Psoas muscle (tissue), 8 donors: ENCODE measurements around the gene PRKCH. TPM values are rescaled to one million over a fixed set of nuclear protein-coding genes. Genes with fewer than 3 reads are reported as not detected.

Source experiments
- ATAC-seq, 4 donors: fragments of 200-7000 bp; cut with Tn5 transposase; one replicate each; pipeline ENCODE4 v1.9.1; 2020; ENCODE audit warnings: moderate library complexity in 3 of 4, mild to moderate bottlenecking in 2 of 4
- DNase-seq, 2 donors: peaks; one replicate each; pipeline ENCODE4 v3.0.0-alpha.2; 2020
- H3K27ac ChIP-seq: fragments of 200-600 bp; one replicate; pipeline ENCODE4 v1.8.0; 2022
- H3K27me3 ChIP-seq, 3 donors: fragments of 200-600 bp in 1 of 3; one replicate each; pipeline versions ENCODE4 v1.6.1 to v1.8.0; 2013 to 2022; ENCODE audit warnings: low read length in 2 of 3, mild to moderate bottlenecking in 2 of 3, moderate library complexity in 1 of 3; ENCODE audit not compliant: insufficient read depth in 3 of 3
- H3K36me3 ChIP-seq, 2 donors: fragments of 200-600 bp in 1 of 2; one replicate each; pipeline versions ENCODE4 v1.6.1 to v1.8.0; 2013 to 2022; ENCODE audit warnings: low read depth in 1 of 2, mild to moderate bottlenecking in 1 of 2, moderate library complexity in 1 of 2; ENCODE audit not compliant: insufficient read depth in 1 of 2
- H3K4me1 ChIP-seq: fragments of 200-600 bp; one replicate; pipeline ENCODE4 v1.8.0; 2022
- H3K4me3 ChIP-seq: fragments of 200-600 bp; one replicate; pipeline ENCODE4 v1.8.0; 2022; ENCODE audit warnings: mild to moderate bottlenecking
- H3K9me3 ChIP-seq: fragments of 200-600 bp; one replicate; pipeline ENCODE4 v1.8.0; 2022
- CTCF ChIP-seq: fragments of 200-600 bp; IDR thresholded peaks from one replicate; pipeline ENCODE4 v1.8.0; 2022; ENCODE audit warnings: antibody characterized with exemption
- WGBS, 3 donors: extraction: QIAGEN DNeasy Blood & Tissue Kit; methylation state at CpG; one replicate each; pipeline versions ENCODE4 v1.1.6 to v1.1.7; 2013; 5-methylcytosine and 5-hydroxymethylcytosine counted together
- intact Hi-C, 2 donors: fragments of 100-400 bp; cut with DNase I; formaldehyde crosslinking; loops; one replicate each; pipeline versions ENCODE4 v1.11.0 to v1.14.2; 2022
- polyA plus RNA-seq, 3 donors: library from polyadenylated mRNA; stranded (reverse); fragments of 200-250 nt; gene quantifications; one replicate each; pipeline ENCODE4 v1.2.3, GENCODE V29; 2013
- total RNA-seq, 4 donors: library from RNA; stranded (reverse); fragmentation: NEBNext Ultra II Directional in 2 of 4; extraction: Animal tissue kit (Norgen Biotek cat#: 25700) in 2 of 4; gene quantifications; one replicate each; pipeline versions ENCODE4 v1.2.1 to v1.2.4, GENCODE V29; 2021 to 2023
- donor health status: healthy with polysubstance abuse.
- donor health status: DM: no; HTN: no; CAD: no; lungs with moderate emphysema.
- donor health status: Bipolar disorder and iron deficiency.
- donor health status: healthy.
- donor health status: DM: yes; HTN: yes; CAD: no.
- donor health status: DM: no; HTN: no; CAD: no.
- donor health status: DM: no; HTN: no; CAD: no.
- donor health status: DM: yes; HTN: yes; CAD: no.

PRKCH gene
- total and polyA plus RNA-seq, 7 donors = 5.9 to 17.9 (median 11.1) TPM

GRCh38 chr14:61499991-61500390, 178.6 kb downstream of the PRKCH start:
- H3K27me3 ChIP-seq = no peaks in the 10 kb centered on the region
- no peak for TF ChIP-seq CTCF
- H3K4me1 ChIP-seq = peaks cover 9% of the 10 kb centered on the region
- H3K9me3 ChIP-seq = no peaks in the 10 kb centered on the region
- no peak overlapping the region for H3K4me3 ChIP-seq
- intact Hi-C loops = no loop called here
- H3K27ac ChIP-seq = no peak overlapping the region
- no peak for DNase-seq
- WGBS, 3 donors = 88 to 97% (median 94%) methylated on average over 7 of the region's 7 CpGs
- no peak for ATAC-seq
- no peaks in the 10 kb centered on the region for H3K36me3 ChIP-seq

- H3K27me3 ChIP-seq = no peaks in the 10 kb centered on the region
- H3K4me1 ChIP-seq = peaks cover 9% of the 10 kb centered on the region
- H3K27ac ChIP-seq = no peak overlapping the region
- H3K9me3 ChIP-seq = no peaks in the 10 kb centered on the region
- no peak for DNase-seq
- no peak for ATAC-seq
- H3K36me3 ChIP-seq = no peaks in the 10 kb centered on the region
- intact Hi-C loops = no loop called here
- no peak overlapping the region for H3K4me3 ChIP-seq
- TF ChIP-seq CTCF = no peak
- WGBS, 3 donors = 88 to 97% (median 93%) methylated on average over 6 of the region's 6 CpGs
Observed at GRCh38 chr14:61501714-61502458, 180.5 kb downstream of the PRKCH start.

GRCh38 chr14:61502459-61503093, 181.2 kb downstream of the PRKCH start:
- no peak overlapping the region for H3K4me3 ChIP-seq
- peaks cover 9% of the 10 kb centered on the region for H3K4me1 ChIP-seq
- H3K36me3 ChIP-seq = no peaks in the 10 kb centered on the region
- no peak overlapping the region for H3K27ac ChIP-seq
- no peaks in the 10 kb centered on the region for H3K27me3 ChIP-seq
- 59 to 65% (median 59%) methylated on average over 7 of the region's 7 CpGs for WGBS, 3 donors
- DNase-seq = no peak
- intact Hi-C loops = no loop called here
- TF ChIP-seq CTCF = no peak
- ATAC-seq = no peak
- no peaks in the 10 kb centered on the region for H3K9me3 ChIP-seq

- Histone ChIP-seq H3K36me3 (no peaks in the 10 kb centered on the region), H3K27me3 (no peaks in the 10 kb centered on the region), H3K4me1 (peaks cover 9% of the 10 kb centered on the region), H3K27ac (peak overlapping the region; percentile 12), H3K4me3 (no peak overlapping the region), H3K9me3 (no peaks in the 10 kb centered on the region)
- 62 to 70% (median 69%) methylated on average over 7 of the region's 7 CpGs for WGBS, 3 donors
- DNase-seq (no peak), ATAC-seq (no peak)
- intact Hi-C loops = no loop called here
- no peak for TF ChIP-seq CTCF
Observed at GRCh38 chr14:61503167-61503801, 181.9 kb downstream of the PRKCH start.
